DND-41 (cell line): ENCODE results near the gene TRIM39.
"Not testable (repeated sequence)": the region's sequence is repeated elsewhere in the genome, so short reads cannot be mapped to it uniquely, and the experiment has no call there.

Experiments
- ATAC-seq: fragments of 200-7000 bp; cut with Tn5 transposase; 3 replicates; pipeline ENCODE4 v1.9.1; 2021; ENCODE audit warnings: low read depth; ENCODE audit not compliant: insufficient read depth
- DNase-seq: peaks from one replicate; pipeline ENCODE4 v3.0.0-alpha.2; 2020
- H2AFZ ChIP-seq: 2 replicates; pipeline ENCODE4 v1.6.0; 2012; ENCODE audit warnings: low read depth, low read length
- H3K27ac ChIP-seq: 2 replicates; pipeline ENCODE4 v1.5.1; 2012; ENCODE audit warnings: low read length, inconsistent platforms
- H3K27me3 ChIP-seq: fragments of 200-600 bp; sonication (generic); 2 replicates; pipeline ENCODE4 v1.6.0; 2012; ENCODE audit warnings: low read length, mild to moderate bottlenecking, inconsistent platforms; ENCODE audit not compliant: insufficient read depth, poor library complexity
- H3K36me3 ChIP-seq: 2 replicates; pipeline ENCODE4 v1.5.1; 2012; ENCODE audit warnings: low read length, inconsistent platforms; ENCODE audit not compliant: insufficient read depth
- H3K4me1 ChIP-seq: 2 replicates; pipeline ENCODE4 v1.5.1; 2012; ENCODE audit warnings: mild to moderate bottlenecking, low read length; ENCODE audit not compliant: insufficient read depth
- H3K4me2 ChIP-seq: 2 replicates; pipeline ENCODE4 v1.6.0; 2012; ENCODE audit warnings: mild to moderate bottlenecking, moderate library complexity, low read length, inconsistent platforms; ENCODE audit not compliant: insufficient read depth
- H3K4me3 ChIP-seq, 2 experiments: fragments of 200-600 bp in 1 of 2; shearing (Covaris generic) in 1 of 2; 2 replicates each; pipeline ENCODE4 v1.5.1; 2012 to 2016; ENCODE audit warnings: inconsistent platforms in 2 of 2, low read length in 2 of 2, mild to moderate bottlenecking in 2 of 2, low read depth in 1 of 2, moderate library complexity in 1 of 2
- H3K79me2 ChIP-seq: 2 replicates; pipeline ENCODE4 v1.6.0; 2012; ENCODE audit warnings: low read length, inconsistent platforms; ENCODE audit not compliant: insufficient read depth
- H3K9ac ChIP-seq: 2 replicates; pipeline ENCODE4 v1.6.0; 2012; ENCODE audit warnings: low read depth, mild to moderate bottlenecking, inconsistent platforms, low read length, moderate library complexity
- H3K9me3 ChIP-seq: 2 replicates; pipeline ENCODE4 v1.5.1; 2012; ENCODE audit warnings: low read length, moderate library complexity, mild to moderate bottlenecking, inconsistent platforms; ENCODE audit not compliant: insufficient read depth, severe bottlenecking
- H4K20me1 ChIP-seq: 2 replicates; pipeline ENCODE4 v1.6.0; 2012; ENCODE audit warnings: low read length; ENCODE audit not compliant: insufficient read depth
- EZH2 ChIP-seq: IDR thresholded peaks from 3 replicates; pipeline ENCODE4 v1.6.1; 2012; ENCODE audit warnings: borderline replicate concordance, low read depth, mild to moderate bottlenecking, moderate library complexity, low read length, inconsistent platforms; ENCODE audit not compliant: severe bottlenecking
- TF ChIP-seq, protein P1 (sequence below): IDR thresholded peaks from 2 replicates; pipeline ENCODE4 v1.5.1; 2012; ENCODE audit warnings: borderline replicate concordance, low read length, moderate library complexity, mild to moderate bottlenecking; ENCODE audit not compliant: poor library complexity, severe bottlenecking; ENCODE audit errors: extremely low read depth

The TRIM39 gene

DNA sequence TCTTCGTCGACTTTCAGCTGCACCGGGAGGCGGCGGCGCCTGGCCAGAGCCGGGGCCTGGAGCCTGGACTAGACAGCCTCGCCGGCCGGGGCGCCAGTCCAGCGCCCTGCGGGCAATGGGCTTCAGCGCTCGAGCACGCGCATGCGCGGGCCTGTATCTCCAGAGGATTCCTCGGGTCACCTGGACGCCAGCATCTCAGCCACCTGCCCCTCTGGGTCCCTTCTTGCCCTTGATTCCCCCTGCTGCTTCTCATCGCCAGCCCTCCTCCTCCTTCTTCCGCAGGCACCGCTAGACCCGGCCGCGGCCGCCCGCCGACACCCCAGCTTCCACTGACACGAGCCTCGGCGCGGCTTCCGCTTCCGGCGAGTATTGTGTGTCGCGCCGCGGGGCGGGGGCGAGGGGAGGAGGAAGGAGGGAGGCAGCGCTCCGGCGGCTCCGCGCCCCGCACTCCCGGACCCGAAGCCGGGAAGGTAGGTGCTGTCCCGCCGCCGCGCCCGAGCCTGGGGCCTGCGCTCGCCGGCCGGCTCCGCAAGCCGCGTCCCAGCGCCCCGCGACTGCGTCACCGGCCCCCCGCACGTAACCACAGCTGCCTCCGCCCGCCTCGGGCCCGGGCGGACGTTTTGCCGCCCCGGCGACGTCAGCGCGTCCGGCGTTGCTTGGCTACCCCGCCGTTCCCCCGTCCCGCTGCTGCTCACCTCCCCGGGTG is at the start of gene TRIM39:
Gene TRIM39 (plus strand): TSS at position 402 of the 706 bp plus-strand sequence. CDS start 2,391 bp downstream, outside the sequence.
- H4K20me1 ChIP-seq = peaks cover 31% of the 10 kb centered on the region; the same call in 1 of the 2 replicates
- no peaks in the 10 kb centered on the region for H3K9me3 ChIP-seq
- peak within 1 kb of the TSS; percentile 88 for H3K9ac ChIP-seq
- no peaks in the 10 kb centered on the region for H3K27me3 ChIP-seq
- TF ChIP-seq, protein P1, sequence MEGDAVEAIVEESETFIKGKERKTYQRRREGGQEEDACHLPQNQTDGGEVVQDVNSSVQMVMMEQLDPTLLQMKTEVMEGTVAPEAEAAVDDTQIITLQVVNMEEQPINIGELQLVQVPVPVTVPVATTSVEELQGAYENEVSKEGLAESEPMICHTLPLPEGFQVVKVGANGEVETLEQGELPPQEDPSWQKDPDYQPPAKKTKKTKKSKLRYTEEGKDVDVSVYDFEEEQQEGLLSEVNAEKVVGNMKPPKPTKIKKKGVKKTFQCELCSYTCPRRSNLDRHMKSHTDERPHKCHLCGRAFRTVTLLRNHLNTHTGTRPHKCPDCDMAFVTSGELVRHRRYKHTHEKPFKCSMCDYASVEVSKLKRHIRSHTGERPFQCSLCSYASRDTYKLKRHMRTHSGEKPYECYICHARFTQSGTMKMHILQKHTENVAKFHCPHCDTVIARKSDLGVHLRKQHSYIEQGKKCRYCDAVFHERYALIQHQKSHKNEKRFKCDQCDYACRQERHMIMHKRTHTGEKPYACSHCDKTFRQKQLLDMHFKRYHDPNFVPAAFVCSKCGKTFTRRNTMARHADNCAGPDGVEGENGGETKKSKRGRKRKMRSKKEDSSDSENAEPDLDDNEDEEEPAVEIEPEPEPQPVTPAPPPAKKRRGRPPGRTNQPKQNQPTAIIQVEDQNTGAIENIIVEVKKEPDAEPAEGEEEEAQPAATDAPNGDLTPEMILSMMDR = no peak
- no peak for TF ChIP-seq EZH2
- H3K4me3 ChIP-seq = peak within 1 kb of the TSS; percentile 82 to 90
- peak within 1 kb of the TSS; percentile 91 for H3K27ac ChIP-seq
- H3K4me1 ChIP-seq = peaks cover 52% of the 10 kb centered on the region
- peak within 1 kb of the TSS; percentile 90 for H2AFZ ChIP-seq
- H3K79me2 ChIP-seq = peaks cover 49% of the 10 kb centered on the region
- peak; percentile 78 for ATAC-seq
- H3K4me2 ChIP-seq = peak within 1 kb of the TSS; percentile 80
- peak; percentile 86 for DNase-seq
- H3K36me3 ChIP-seq = peaks cover 23% of the 10 kb centered on the region

DNA sequence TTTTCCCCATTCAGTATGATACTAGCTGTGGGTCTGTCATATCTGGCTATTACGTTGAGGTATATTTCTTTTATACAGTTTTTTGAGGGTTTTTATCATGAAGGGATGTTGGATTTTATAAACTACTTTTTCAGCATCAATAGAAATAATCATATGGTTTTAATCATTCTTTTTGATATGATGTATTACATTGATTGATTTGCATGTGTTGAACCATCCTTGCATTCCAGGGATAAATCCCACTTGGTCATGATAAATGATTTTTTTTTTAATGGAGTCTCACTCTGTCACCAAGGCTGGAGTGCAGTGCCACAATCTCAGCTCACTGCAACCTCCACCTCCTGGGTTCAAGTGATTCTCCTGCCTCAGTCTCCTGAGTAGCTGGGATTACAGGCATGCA is 45.7 kb upstream of the TRIM39 start:
- not testable (repeated sequence) for H3K4me2 ChIP-seq, H3K27me3 ChIP-seq, H3K27ac ChIP-seq, H3K79me2 ChIP-seq, H3K9ac ChIP-seq, ATAC-seq, H3K4me1 ChIP-seq, H4K20me1 ChIP-seq, H3K36me3 ChIP-seq, DNase-seq, H3K4me3 ChIP-seq, H2AFZ ChIP-seq
- peaks cover 56% of the 10 kb centered on the region for H3K9me3 ChIP-seq

DNA sequence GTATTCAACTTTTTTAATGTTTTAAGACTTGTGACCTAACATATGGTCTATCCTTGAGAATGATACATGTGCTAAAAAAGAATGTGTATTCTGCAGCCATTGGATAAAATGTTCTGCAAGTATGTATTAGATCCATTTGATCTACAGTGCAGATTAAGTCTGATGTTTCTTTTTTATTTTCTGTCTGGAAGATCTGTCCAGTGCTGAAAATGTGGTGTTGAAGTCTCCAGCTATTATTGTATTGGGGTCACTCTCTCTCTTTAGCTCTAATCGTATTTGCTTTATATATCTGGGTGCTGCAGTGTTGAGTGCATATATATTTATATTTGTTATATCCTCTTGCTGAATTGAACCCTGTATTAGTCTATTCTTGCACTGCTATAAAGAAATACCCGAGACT is 44.2 kb upstream of the TRIM39 start:
- Histone ChIP-seq H3K4me2 (no peak overlapping the region), H2AFZ (no peak overlapping the region), H3K4me1 (no peaks in the 10 kb centered on the region), H3K9me3 (peaks cover 65% of the 10 kb centered on the region), H3K27me3 (no peaks in the 10 kb centered on the region), H3K79me2 (no peaks in the 10 kb centered on the region), H3K36me3 (no peaks in the 10 kb centered on the region), H3K27ac (no peak overlapping the region), H3K4me3 (no peak overlapping the region), H3K9ac (no peak overlapping the region), H4K20me1 (no peaks in the 10 kb centered on the region)
- no peak for ATAC-seq
- DNase-seq = no peak
- no peak for TF ChIP-seq EZH2
- TF ChIP-seq, protein P1 = no peak

DNA sequence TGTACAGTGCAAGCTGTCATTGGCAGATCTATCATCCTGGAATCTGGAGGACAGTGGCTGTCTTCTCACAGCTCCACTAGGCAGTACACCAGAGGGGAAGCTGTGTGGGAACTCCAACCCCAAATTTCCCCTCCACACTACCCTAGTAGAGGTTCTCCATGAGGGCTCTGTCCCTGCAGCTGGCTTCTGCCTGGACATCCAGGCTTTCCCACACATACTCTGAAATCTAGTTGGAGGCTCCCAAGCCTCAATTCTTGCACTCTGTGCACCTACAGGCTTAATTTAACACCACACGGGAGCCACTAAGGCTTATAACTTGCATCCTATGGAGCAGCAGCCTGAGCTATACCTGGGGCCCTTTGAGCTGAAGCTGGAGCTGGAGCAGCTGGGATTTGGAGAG is 43.0 kb upstream of the TRIM39 start:
- Histone ChIP-seq H3K27ac (no peak overlapping the region), H3K36me3 (peaks cover 1% of the 10 kb centered on the region), H3K79me2 (no peaks in the 10 kb centered on the region), H3K4me1 (no peaks in the 10 kb centered on the region), H3K27me3 (no peaks in the 10 kb centered on the region), H4K20me1 (no peaks in the 10 kb centered on the region), H3K4me3 (no peak overlapping the region), H3K9me3 (peaks cover 71% of the 10 kb centered on the region), H3K4me2 (no peak overlapping the region), H3K9ac (no peak overlapping the region), H2AFZ (no peak overlapping the region)
- TF ChIP-seq, protein P1 = no peak
- TF ChIP-seq EZH2 = no peak
- DNase-seq = no peak
- 0 out of 3 replicates have a peak, but pooled peaks have one; percentile 9 for ATAC-seq
